Neural cell (in vitro differentiated cells): ENCODE data around the gene COP1. TPM values are rescaled to one million over a fixed set of nuclear protein-coding genes. Genes with fewer than 3 reads are reported as not detected.

Source experiments
- H2AFZ ChIP-seq: fragments of 200-600, 300-800 bp; sonication (generic), shearing (Covaris generic); 2 replicates; pipeline ENCODE4 v1.6.0; 2014; ENCODE audit warnings: low read depth, mild to moderate bottlenecking, antibody characterized with exemption, low read length, moderate library complexity
- H3F3A ChIP-seq: fragments of 200-600 bp; shearing (Covaris generic); 2 replicates; pipeline ENCODE4 v1.6.1; 2016; ENCODE audit warnings: mild to moderate bottlenecking, moderate library complexity, mixed read lengths, antibody characterized with exemption, low read length; ENCODE audit not compliant: insufficient read depth, poor library complexity, severe bottlenecking
- H3K27ac ChIP-seq: fragments of 200-600, 300-800 bp; sonication (generic), shearing (Covaris generic); 2 replicates; pipeline ENCODE4 v1.5.1; 2014; ENCODE audit warnings: mild to moderate bottlenecking, low read length, moderate library complexity
- H3K27me3 ChIP-seq: fragments of 300-800, 200-600 bp; sonication (generic), shearing (Covaris generic); 2 replicates; pipeline ENCODE4 v1.6.0; 2014; ENCODE audit warnings: mild to moderate bottlenecking, low read depth, low read length, moderate library complexity; ENCODE audit not compliant: insufficient read depth
- H3K36me3 ChIP-seq: fragments of 300-800, 200-600 bp; sonication (generic), shearing (Covaris generic); 2 replicates; pipeline ENCODE4 v1.5.1; 2014; ENCODE audit warnings: mild to moderate bottlenecking, antibody characterized with exemption, low read length, moderate library complexity; ENCODE audit not compliant: insufficient read depth
- H3K4me2 ChIP-seq: fragments of 300-800, 200-600 bp; sonication (generic), shearing (Covaris generic); 2 replicates; pipeline ENCODE4 v1.6.0; 2014; ENCODE audit warnings: mild to moderate bottlenecking, low read length
- H3K4me3 ChIP-seq: fragments of 300-800, 200-600 bp; sonication (generic), shearing (Covaris generic); 2 replicates; pipeline ENCODE4 v1.5.1; 2014; ENCODE audit warnings: mild to moderate bottlenecking, low read length, moderate library complexity
- H3K79me2 ChIP-seq: fragments of 200-600 bp; shearing (Covaris generic); replicated peaks from 2 replicates; pipeline ENCODE4 v1.6.0; 2014; ENCODE audit warnings: mild to moderate bottlenecking, low read length, moderate library complexity; ENCODE audit not compliant: insufficient read depth
- H3K9ac ChIP-seq: fragments of 300-800, 200-600 bp; sonication (generic), shearing (Covaris generic); 2 replicates; pipeline ENCODE4 v1.6.1; 2016; ENCODE audit warnings: mild to moderate bottlenecking, low read length, mixed read lengths
- H3K9me2 ChIP-seq: fragments of 200-600 bp; shearing (Covaris generic); 2 replicates; pipeline ENCODE4 v1.6.1; 2016; ENCODE audit warnings: mild to moderate bottlenecking, low read length, mixed read lengths; ENCODE audit not compliant: insufficient read depth
- H3K9me3 ChIP-seq: fragments of 200-600, 300-800 bp; sonication (generic), shearing (Covaris generic); 2 replicates; pipeline ENCODE4 v1.6.1; 2016; ENCODE audit warnings: mild to moderate bottlenecking, mixed run types, low read length, moderate library complexity, mixed read lengths
- H4K20me1 ChIP-seq: fragments of 200-600 bp; shearing (Covaris generic); 2 replicates; pipeline ENCODE4 v1.6.1; 2016; ENCODE audit warnings: mild to moderate bottlenecking, mixed run types; ENCODE audit not compliant: insufficient read depth
- EP300 ChIP-seq: fragments of 450-650 bp; conservative IDR thresholded peaks from 2 replicates; pipeline ENCODE4 v1.6.1; 2014; ENCODE audit warnings: antibody characterized with exemption, mild to moderate bottlenecking, moderate library complexity; ENCODE audit not compliant: poor library complexity, severe bottlenecking
- EZH2 ChIP-seq: fragments of 200-600, 300-800 bp; shearing (Covaris generic), sonication (generic); IDR thresholded peaks from 2 replicates; pipeline ENCODE4 v1.6.1; 2014; ENCODE audit warnings: antibody characterized with exemption, low read length, borderline replicate concordance, mild to moderate bottlenecking; ENCODE audit not compliant: insufficient read depth, poor library complexity, severe bottlenecking
- MXI1 ChIP-seq: fragments of 450-650 bp; conservative IDR thresholded peaks from 2 replicates; pipeline ENCODE4 v1.6.1; 2014; ENCODE audit warnings: antibody characterized with exemption, mild to moderate bottlenecking; ENCODE audit not compliant: poor library complexity, severe bottlenecking
- POLR2AphosphoS5 ChIP-seq: IDR thresholded peaks from 2 replicates; pipeline ENCODE4 v1.6.1; 2012
- RAD21 ChIP-seq: fragments of 450-650 bp; conservative IDR thresholded peaks from 2 replicates; pipeline ENCODE4 v1.6.1; 2014; ENCODE audit warnings: antibody characterized with exemption, mild to moderate bottlenecking, moderate library complexity
- SMC3 ChIP-seq: fragments of 450-650 bp; conservative IDR thresholded peaks from 2 replicates; pipeline ENCODE4 v1.6.1; 2014; ENCODE audit warnings: antibody characterized with exemption, mild to moderate bottlenecking, moderate library complexity; ENCODE audit not compliant: poor library complexity
- TAF1 ChIP-seq: IDR thresholded peaks from 2 replicates; pipeline ENCODE4 v1.6.1; 2012; ENCODE audit warnings: low read depth
- polyA plus RNA-seq: library from polyadenylated mRNA; depleted of rRNA; stranded (reverse); fragments of >200 nt; gene quantifications from 2 replicates; pipeline ENCODE4 v1.2.3, GENCODE V29; 2014
- TF ChIP-seq, protein P1 (sequence below): IDR thresholded peaks from 2 replicates; pipeline ENCODE4 v1.6.1; 2012; ENCODE audit warnings: borderline replicate concordance
- TF ChIP-seq, protein P2 (sequence below): fragments of 450-650 bp; IDR thresholded peaks from 2 replicates; pipeline ENCODE4 v1.5.1; 2014; ENCODE audit warnings: antibody characterized with exemption, mild to moderate bottlenecking, moderate library complexity; ENCODE audit not compliant: poor library complexity, severe bottlenecking

Gene COP1
- polyA plus RNA-seq, 1 donor from 2014 or later, result 72.3 TPM

DNA sequence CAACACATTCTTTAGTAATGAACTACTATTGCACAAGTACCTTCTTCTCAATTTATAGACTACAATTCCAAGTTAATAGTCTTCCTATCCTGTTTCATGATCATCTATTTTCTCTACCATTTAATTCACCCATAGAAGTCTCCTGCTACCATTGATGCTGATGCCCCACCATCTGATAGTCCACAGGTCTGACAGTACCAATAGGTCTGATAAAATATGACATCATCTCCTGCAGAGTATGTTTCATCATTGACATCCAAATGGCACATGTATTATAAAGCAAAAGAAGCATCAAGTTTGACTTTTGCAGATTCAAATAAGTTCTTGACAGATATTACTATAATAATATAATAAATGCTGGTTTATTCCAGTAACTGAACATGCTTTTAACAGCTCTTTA lies 5.5 kb downstream of the COP1 start:
- Histone ChIP-seq H4K20me1 (no peaks in the 10 kb centered on the region), H3K4me3 (no peak overlapping the region), H3K27ac (no peak overlapping the region), H3F3A (peaks cover 3% of the 10 kb centered on the region), H3K79me2 (peaks cover 95% of the 10 kb centered on the region), H3K9ac (no peak overlapping the region), H3K9me2 (no peaks in the 10 kb centered on the region), H3K27me3 (no peaks in the 10 kb centered on the region), H3K4me2 (no peak overlapping the region), H2AFZ (no peak overlapping the region), H3K9me3 (no peaks in the 10 kb centered on the region), H3K36me3 (no peaks in the 10 kb centered on the region)
- TF ChIP-seq POLR2AphosphoS5 (no peak), RAD21 (no peak), EZH2 (no peak), TAF1 (no peak)

DNA sequence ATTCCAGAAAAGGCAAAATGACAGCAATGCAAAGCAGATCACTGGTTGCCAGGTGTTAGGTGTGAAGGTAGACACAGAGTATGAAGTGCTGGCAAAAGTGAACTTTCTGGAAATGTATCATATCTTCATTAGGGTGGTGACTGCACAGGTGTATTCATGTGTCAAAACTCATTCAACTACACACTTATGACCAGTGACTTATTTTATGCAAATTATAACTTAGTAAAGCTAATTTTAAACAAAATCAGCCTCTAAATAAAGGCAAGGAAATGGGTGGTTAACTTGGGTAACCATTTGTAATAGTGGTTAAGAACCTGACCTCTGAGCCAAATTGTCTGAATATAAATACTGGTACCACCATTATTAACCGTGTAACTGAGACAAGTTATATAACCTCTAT lies 7.4 kb downstream of the COP1 start:
- H3K27me3 ChIP-seq, result no peaks in the 10 kb centered on the region
- no peaks in the 10 kb centered on the region for H4K20me1 ChIP-seq
- H3F3A ChIP-seq, result no peaks in the 10 kb centered on the region
- H2AFZ ChIP-seq, result no peak overlapping the region
- no peaks in the 10 kb centered on the region for H3K36me3 ChIP-seq
- no peak overlapping the region for H3K4me2 ChIP-seq
- H3K27ac ChIP-seq, result no peak overlapping the region
- H3K79me2 ChIP-seq, result peaks cover 98% of the 10 kb centered on the region
- no peaks in the 10 kb centered on the region for H3K9me3 ChIP-seq
- H3K4me3 ChIP-seq, result no peak overlapping the region
- no peak for TF ChIP-seq SMC3
- TF ChIP-seq, protein P1, sequence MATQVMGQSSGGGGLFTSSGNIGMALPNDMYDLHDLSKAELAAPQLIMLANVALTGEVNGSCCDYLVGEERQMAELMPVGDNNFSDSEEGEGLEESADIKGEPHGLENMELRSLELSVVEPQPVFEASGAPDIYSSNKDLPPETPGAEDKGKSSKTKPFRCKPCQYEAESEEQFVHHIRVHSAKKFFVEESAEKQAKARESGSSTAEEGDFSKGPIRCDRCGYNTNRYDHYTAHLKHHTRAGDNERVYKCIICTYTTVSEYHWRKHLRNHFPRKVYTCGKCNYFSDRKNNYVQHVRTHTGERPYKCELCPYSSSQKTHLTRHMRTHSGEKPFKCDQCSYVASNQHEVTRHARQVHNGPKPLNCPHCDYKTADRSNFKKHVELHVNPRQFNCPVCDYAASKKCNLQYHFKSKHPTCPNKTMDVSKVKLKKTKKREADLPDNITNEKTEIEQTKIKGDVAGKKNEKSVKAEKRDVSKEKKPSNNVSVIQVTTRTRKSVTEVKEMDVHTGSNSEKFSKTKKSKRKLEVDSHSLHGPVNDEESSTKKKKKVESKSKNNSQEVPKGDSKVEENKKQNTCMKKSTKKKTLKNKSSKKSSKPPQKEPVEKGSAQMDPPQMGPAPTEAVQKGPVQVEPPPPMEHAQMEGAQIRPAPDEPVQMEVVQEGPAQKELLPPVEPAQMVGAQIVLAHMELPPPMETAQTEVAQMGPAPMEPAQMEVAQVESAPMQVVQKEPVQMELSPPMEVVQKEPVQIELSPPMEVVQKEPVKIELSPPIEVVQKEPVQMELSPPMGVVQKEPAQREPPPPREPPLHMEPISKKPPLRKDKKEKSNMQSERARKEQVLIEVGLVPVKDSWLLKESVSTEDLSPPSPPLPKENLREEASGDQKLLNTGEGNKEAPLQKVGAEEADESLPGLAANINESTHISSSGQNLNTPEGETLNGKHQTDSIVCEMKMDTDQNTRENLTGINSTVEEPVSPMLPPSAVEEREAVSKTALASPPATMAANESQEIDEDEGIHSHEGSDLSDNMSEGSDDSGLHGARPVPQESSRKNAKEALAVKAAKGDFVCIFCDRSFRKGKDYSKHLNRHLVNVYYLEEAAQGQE, result no peak
- TF ChIP-seq MXI1, result no peak
- TF ChIP-seq POLR2AphosphoS5, result no peak
- no peak for TF ChIP-seq RAD21
- no peak for TF ChIP-seq EZH2
- no peak for TF ChIP-seq EP300
- H3K9me2 ChIP-seq, result no peaks in the 10 kb centered on the region
- no peak overlapping the region for H3K9ac ChIP-seq

DNA sequence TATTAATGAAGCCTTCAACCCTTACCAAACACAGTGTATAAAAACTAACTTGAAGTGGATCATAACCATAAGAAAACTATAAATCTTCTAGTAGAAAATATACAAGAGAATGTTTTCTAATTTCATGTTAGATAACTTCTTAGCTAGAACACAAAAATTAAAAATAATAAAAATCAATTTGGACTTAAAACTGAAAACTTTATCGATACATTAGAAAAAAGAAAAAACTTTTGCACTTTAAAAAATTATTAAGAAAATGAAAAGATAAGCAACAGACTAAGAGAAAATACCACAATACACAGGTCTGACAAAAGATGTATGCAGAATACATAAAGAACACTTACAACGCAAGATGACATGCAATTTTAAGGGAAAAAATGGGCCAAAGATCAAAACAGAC lies 8.7 kb downstream of the COP1 start:
- Histone ChIP-seq H3K9ac (no peak overlapping the region), H3K79me2 (peaks cover 97% of the 10 kb centered on the region), H3K9me3 (no peaks in the 10 kb centered on the region), H2AFZ (no peak overlapping the region), H3F3A (no peaks in the 10 kb centered on the region), H4K20me1 (no peaks in the 10 kb centered on the region), H3K36me3 (no peaks in the 10 kb centered on the region), H3K27me3 (no peaks in the 10 kb centered on the region), H3K4me3 (no peak overlapping the region), H3K4me2 (no peak overlapping the region), H3K9me2 (no peaks in the 10 kb centered on the region), H3K27ac (no peak overlapping the region)
- TF ChIP-seq EZH2, result no peak
- no peak for TF ChIP-seq TAF1
- TF ChIP-seq SMC3, result no peak
- no peak for TF ChIP-seq POLR2AphosphoS5
- TF ChIP-seq, protein P2, sequence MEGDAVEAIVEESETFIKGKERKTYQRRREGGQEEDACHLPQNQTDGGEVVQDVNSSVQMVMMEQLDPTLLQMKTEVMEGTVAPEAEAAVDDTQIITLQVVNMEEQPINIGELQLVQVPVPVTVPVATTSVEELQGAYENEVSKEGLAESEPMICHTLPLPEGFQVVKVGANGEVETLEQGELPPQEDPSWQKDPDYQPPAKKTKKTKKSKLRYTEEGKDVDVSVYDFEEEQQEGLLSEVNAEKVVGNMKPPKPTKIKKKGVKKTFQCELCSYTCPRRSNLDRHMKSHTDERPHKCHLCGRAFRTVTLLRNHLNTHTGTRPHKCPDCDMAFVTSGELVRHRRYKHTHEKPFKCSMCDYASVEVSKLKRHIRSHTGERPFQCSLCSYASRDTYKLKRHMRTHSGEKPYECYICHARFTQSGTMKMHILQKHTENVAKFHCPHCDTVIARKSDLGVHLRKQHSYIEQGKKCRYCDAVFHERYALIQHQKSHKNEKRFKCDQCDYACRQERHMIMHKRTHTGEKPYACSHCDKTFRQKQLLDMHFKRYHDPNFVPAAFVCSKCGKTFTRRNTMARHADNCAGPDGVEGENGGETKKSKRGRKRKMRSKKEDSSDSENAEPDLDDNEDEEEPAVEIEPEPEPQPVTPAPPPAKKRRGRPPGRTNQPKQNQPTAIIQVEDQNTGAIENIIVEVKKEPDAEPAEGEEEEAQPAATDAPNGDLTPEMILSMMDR, result no peak
- no peak for TF ChIP-seq MXI1
- TF ChIP-seq EP300, result no peak
- TF ChIP-seq RAD21, result no peak
- TF ChIP-seq, protein P1, result no peak
